ENCODE results near the gene RWDD1.
"Not testable (repeated sequence)": the region's sequence is repeated elsewhere in the genome, so short reads cannot be mapped to it uniquely, and the experiment has no call there.

The RWDD1 gene

DNA sequence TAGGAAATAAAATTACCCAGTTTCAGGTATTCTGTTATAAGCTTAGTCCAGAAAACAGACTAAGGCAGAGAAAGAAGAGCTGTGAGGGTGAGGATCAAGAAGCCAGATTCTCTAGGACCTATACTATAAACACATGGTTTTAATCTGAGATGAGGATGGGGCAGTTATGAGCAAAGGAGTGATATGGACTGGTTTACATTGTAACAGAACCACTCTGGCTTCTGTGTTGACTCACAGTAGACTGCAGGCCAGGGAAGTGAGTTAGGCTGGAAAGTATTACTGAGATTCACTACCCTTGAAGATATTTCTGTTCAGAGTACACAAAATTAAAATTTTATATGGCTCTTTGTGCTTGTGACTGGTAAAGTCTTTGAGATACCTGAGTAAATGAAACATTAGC is 3.2 kb upstream of the RWDD1 start:
- Mint-ChIP-seq H3K9me3 (no peaks in the 10 kb centered on the region), H3K27ac (no peak overlapping the region), H3K4me1 (ENCODE audit: low read depth) (peaks cover 19% of the 10 kb centered on the region), H3K36me3 (ENCODE audit: low read depth) (no peaks in the 10 kb centered on the region), H3K4me3 (no peak overlapping the region), H3K27me3 (ENCODE audit: low read depth) (peaks cover 17% of the 10 kb centered on the region)

DNA sequence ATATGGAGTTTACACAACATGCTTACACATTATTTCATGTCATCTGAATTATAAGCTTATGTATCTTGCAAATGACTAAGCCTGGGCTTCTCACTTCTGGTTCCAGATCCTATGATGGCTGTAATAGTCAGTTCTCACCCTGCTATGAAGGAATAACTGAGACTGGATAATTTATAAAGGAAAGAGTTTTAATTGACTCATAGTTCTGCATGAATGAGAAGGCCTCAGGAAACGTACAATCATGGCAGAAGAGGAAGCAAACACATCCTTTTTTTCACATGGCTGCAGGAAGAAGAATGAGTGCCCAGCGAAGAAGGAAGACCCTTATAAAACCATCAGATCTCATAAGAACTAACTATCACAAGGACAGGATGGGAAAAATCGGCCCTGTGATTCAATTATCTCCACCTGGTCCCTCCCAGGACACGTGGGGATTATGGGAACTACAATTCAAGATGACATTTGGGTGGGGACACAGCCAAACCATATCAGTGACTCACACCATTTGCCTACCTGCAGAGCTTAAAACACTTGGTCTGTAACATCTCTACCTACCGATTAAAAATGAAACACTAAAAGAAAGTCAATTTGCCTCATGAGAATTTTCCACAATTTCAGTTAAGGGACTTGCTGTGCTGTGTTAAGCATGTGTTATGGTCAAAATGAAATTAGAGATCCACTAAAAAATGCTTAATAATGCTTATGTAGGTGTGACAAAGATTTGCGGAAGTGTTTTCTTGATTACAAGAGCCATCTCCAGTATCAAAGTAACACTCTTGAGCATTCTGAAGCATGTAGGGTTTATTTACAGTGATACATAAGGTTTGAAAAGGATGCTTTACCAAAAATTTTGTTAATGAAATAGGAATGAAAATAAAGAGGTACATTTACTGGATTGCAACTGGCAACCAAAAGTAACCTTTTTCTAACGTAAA is 2.2 kb upstream of the RWDD1 start:
- H3K4me3 Mint-ChIP-seq: no peak overlapping the region
- H3K36me3 Mint-ChIP-seq (ENCODE audit: low read depth): peaks cover 5% of the 10 kb centered on the region
- H3K4me1 Mint-ChIP-seq (ENCODE audit: low read depth): peaks cover 26% of the 10 kb centered on the region
- H3K27me3 Mint-ChIP-seq (ENCODE audit: low read depth): peaks cover 13% of the 10 kb centered on the region
- no peak overlapping the region for H3K27ac Mint-ChIP-seq
- H3K9me3 Mint-ChIP-seq: no peaks in the 10 kb centered on the region

DNA sequence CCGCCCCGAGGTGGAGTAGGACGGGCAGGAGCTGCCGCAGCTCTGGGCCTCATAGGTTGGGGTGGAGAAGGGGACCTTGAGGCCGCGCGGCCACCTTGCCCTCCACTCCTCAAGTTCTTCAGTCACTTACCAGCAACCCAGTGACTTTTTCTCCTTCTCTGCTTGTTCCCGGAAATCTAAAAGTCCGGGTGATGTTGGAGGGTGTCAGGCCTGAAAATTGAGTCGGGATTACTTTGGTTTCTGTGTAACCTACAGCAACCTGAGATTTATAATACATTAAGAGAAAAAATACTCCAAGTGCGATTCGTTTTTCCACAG is 338 bp downstream of the RWDD1 start:
- Mint-ChIP-seq H3K4me1 (ENCODE audit: low read depth) (peaks cover 28% of the 10 kb centered on the region), H3K4me3 (peak overlapping the region; percentile 98), H3K27me3 (ENCODE audit: low read depth) (no peaks in the 10 kb centered on the region), H3K27ac (peak overlapping the region; percentile 93), H3K9me3 (no peaks in the 10 kb centered on the region), H3K36me3 (ENCODE audit: low read depth) (peaks cover 17% of the 10 kb centered on the region)

DNA sequence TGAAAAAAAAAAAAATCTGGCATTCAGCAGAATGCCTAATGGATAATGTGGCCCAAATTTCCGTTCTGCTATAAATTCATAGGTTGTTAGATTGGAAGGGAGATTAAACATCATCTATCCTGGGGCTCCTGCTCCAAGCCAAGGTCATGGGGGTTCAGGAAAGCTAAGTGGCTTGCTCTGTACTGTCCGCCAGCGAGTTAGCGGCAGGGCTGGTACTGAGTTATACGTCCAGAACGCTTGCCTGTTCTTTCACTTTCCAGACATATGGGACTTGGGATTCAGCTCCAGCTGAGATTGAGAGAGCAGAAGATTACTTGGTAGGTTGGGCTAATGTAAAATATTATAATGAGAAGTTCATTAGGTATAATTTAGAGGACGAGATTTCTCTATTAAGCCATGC is 858 bp downstream of the RWDD1 start:
- Mint-ChIP-seq H3K27ac (peak overlapping the region; percentile 93), H3K36me3 (ENCODE audit: low read depth) (peaks cover 18% of the 10 kb centered on the region), H3K27me3 (ENCODE audit: low read depth) (no peaks in the 10 kb centered on the region), H3K4me1 (ENCODE audit: low read depth) (peaks cover 29% of the 10 kb centered on the region), H3K9me3 (no peaks in the 10 kb centered on the region), H3K4me3 (peak overlapping the region; percentile 98)

DNA sequence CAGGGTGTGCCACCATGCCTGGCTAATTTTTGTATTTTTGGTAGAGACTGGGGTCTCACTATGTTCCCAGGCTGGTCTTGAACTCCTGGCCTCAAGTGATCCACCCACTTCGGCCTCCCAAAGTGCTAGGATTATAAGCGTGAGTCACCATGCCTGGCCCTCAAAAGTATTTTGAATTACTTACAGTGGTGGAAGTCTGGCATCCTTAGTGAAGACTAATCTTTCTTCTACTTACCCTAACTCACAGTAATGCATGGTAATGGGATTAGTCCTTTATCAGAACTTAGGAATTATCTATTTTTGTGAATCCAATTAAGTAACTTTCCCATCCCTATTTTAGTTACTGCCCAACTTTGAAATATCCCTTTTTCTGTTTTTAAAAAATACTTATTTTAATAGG is 3.9 kb downstream of the RWDD1 start:
- H3K27ac Mint-ChIP-seq: no peak overlapping the region
- H3K27me3 Mint-ChIP-seq (ENCODE audit: low read depth): no peaks in the 10 kb centered on the region
- no peak overlapping the region for H3K4me3 Mint-ChIP-seq
- H3K9me3 Mint-ChIP-seq: no peaks in the 10 kb centered on the region
- H3K4me1 Mint-ChIP-seq (ENCODE audit: low read depth): peaks cover 33% of the 10 kb centered on the region
- peaks cover 23% of the 10 kb centered on the region for H3K36me3 Mint-ChIP-seq (ENCODE audit: low read depth)

DNA sequence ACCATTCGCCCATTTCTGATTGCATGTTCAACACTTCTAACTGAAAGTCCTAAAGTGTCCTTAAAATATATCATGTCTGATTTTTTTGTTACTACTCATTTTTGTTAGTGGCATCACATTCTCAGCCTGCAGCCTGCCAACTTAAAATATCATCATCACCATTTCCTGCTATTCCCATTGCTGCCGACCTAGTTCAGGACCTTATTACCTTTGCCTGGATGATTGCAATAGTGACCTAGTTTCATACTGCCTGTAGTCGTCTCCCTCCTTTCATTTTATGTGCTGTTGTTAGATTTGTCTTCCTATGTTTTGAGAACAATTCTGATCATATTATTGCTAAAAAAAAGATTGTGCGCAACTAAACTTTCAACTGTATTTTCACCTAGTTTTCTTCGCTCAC is 6.2 kb downstream of the RWDD1 start:
- Mint-ChIP-seq H3K27ac (no peak overlapping the region), H3K36me3 (ENCODE audit: low read depth) (peaks cover 28% of the 10 kb centered on the region), H3K4me1 (ENCODE audit: low read depth) (peaks cover 26% of the 10 kb centered on the region), H3K27me3 (ENCODE audit: low read depth) (no peaks in the 10 kb centered on the region), H3K4me3 (no peak overlapping the region), H3K9me3 (no peaks in the 10 kb centered on the region)

DNA sequence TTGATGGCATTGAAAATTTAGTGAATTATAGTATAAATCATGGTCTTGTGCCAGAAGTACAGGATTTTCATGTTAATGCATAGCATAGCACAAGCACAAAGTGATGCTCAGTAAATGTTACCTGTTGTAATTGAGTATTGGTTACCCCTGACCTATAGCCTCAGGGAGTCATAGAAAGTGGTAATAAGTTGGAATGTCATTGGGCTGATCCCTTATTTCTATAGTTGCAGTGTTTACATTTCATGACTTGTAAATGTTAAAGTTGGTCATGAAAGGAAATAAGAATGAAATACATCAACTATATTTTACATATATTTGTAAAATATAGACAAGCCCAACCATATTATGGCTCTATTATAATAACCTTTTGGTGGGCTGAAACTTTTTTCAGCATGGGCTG is 7.0 kb downstream of the RWDD1 start:
- no peak overlapping the region for H3K4me3 Mint-ChIP-seq
- peaks cover 30% of the 10 kb centered on the region for H3K36me3 Mint-ChIP-seq (ENCODE audit: low read depth)
- H3K27me3 Mint-ChIP-seq (ENCODE audit: low read depth): no peaks in the 10 kb centered on the region
- no peaks in the 10 kb centered on the region for H3K9me3 Mint-ChIP-seq
- peaks cover 19% of the 10 kb centered on the region for H3K4me1 Mint-ChIP-seq (ENCODE audit: low read depth)
- no peak overlapping the region for H3K27ac Mint-ChIP-seq

DNA sequence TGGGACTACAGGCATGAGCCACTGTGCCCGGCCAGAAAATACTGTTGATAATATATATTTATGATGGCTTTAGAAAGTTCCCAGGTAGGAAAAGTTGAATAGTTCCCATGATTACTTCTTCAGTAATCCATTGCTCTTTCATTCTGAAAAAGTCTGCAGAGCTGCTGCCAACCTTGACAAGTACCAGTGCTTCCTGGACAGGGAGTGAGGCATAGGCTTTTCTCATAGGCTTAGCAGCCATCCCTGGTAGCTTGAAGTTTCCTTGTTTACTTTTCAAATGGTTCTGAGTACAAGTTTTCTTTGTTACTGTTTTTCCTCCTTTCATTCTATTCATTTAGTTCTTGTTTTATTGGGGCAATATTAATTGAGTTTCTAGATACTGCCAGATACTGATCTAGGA is 7.8 kb downstream of the RWDD1 start:
- Mint-ChIP-seq H3K36me3 (ENCODE audit: low read depth) (peaks cover 24% of the 10 kb centered on the region), H3K27me3 (ENCODE audit: low read depth) (no peaks in the 10 kb centered on the region), H3K4me3 (no peak overlapping the region), H3K27ac (no peak overlapping the region), H3K4me1 (ENCODE audit: low read depth) (peaks cover 12% of the 10 kb centered on the region), H3K9me3 (no peaks in the 10 kb centered on the region)

DNA sequence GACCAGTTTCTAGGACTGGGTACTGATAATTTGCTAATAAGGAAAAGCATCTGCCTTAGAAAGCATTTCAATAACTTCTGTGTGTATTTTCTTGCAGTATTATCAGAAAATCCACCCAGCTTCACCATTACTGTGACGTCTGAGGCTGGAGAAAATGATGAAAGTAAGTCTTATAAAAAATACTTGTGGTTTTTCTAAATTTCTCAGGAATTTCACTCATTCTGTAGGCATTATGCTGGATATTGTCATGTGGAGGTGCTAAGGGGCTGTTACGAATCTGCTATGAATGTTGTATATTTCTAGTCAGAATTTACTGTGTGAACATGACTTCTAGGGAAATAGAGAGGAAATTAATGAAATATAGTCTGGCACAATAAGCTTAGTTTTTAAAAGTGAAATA is 8.9 kb downstream of the RWDD1 start:
- Mint-ChIP-seq H3K27ac (no peak overlapping the region), H3K4me1 (ENCODE audit: low read depth) (peaks cover 10% of the 10 kb centered on the region), H3K9me3 (no peaks in the 10 kb centered on the region), H3K4me3 (no peak overlapping the region), H3K36me3 (ENCODE audit: low read depth) (peaks cover 27% of the 10 kb centered on the region), H3K27me3 (ENCODE audit: low read depth) (no peaks in the 10 kb centered on the region)

DNA sequence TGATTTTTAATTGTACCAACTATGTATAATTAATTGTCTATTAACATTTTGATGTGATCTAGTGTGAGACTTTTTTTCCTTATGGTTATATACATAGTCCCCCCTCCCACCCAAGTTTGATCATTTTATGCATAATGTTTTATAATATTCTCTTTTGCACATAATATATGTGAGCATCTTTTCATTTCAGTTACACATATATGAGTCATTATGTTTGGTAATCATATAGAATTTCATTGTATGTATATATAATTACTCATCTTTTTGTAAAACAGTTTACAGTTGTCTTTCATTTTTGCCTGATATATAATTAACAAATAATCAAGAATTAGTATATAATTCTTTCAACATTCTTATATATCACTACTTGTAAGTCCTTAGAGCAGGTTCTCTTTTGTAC is 15.0 kb downstream of the RWDD1 start:
- Mint-ChIP-seq H3K27ac (no peak overlapping the region), H3K4me1 (ENCODE audit: low read depth) (no peaks in the 10 kb centered on the region), H3K27me3 (ENCODE audit: low read depth) (no peaks in the 10 kb centered on the region), H3K4me3 (no peak overlapping the region), H3K9me3 (no peaks in the 10 kb centered on the region), H3K36me3 (ENCODE audit: low read depth) (peaks cover 31% of the 10 kb centered on the region)

DNA sequence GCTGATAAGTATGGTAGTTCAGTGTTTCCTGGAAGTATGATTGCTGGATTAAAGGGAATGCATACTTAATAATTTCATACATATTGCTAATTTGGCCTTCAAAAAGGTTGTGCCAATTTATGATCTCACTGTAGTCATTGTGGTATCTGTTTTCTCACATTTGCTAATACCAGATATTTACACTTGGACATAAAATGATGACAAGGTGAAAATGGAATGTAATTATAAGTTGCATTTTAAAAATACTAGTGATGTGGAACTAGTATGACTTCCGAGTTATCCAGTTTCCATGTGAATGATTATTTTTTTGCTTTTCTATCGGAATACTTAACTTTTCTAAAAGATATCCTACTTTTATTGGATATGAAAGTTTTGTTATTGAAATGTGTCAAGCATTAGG is 15.4 kb downstream of the RWDD1 start:
- no peaks in the 10 kb centered on the region for H3K27me3 Mint-ChIP-seq (ENCODE audit: low read depth)
- H3K4me3 Mint-ChIP-seq: no peak overlapping the region
- no peaks in the 10 kb centered on the region for H3K4me1 Mint-ChIP-seq (ENCODE audit: low read depth)
- no peak overlapping the region for H3K27ac Mint-ChIP-seq
- peaks cover 33% of the 10 kb centered on the region for H3K36me3 Mint-ChIP-seq (ENCODE audit: low read depth)
- H3K9me3 Mint-ChIP-seq: no peaks in the 10 kb centered on the region

DNA sequence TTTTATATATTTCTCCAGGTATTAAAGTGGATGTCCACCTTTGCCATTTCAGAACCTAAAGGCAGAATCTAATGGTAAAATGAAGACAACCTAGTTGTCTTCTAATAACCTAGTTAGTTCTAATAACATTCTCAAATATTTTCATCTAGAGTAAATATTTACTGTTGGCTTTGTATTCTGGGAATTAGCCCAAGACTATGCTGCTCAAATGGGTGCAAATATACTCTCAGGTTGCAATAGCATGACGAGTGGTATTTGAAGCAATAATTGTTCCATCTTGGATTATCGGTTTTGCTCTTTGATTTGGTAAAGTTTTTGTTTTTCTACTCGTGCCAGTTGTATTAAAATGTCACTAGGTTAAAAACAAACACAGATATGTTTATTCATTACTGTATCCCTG is 23.9 kb downstream of the RWDD1 start:
- H3K9me3 Mint-ChIP-seq: no peaks in the 10 kb centered on the region
- no peak overlapping the region for H3K4me3 Mint-ChIP-seq
- H3K36me3 Mint-ChIP-seq (ENCODE audit: low read depth): peaks cover 33% of the 10 kb centered on the region
- no peaks in the 10 kb centered on the region for H3K27me3 Mint-ChIP-seq (ENCODE audit: low read depth)
- no peak overlapping the region for H3K27ac Mint-ChIP-seq
- H3K4me1 Mint-ChIP-seq (ENCODE audit: low read depth): no peaks in the 10 kb centered on the region

DNA sequence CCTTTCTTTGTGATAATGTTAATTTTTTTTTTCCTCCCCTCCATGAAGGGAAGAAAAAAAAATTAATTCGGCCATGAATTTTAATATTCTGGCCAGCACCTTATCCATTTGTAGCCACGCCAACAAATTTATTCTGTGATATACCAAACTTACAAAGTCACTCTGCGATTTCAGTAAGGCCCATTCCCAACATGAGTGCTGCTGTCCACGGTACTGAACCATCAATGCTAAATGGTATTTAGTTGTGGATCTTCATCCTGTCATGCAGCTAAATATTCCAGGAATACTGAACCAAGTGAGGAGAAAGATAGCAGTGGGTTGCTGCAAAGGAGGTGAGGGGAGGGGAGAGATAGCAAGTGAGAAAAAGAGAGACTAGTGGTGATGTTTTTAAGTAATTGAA is 25.5 kb downstream of the RWDD1 start:
- Mint-ChIP-seq H3K36me3 (ENCODE audit: low read depth) (peaks cover 27% of the 10 kb centered on the region), H3K9me3 (no peaks in the 10 kb centered on the region), H3K27me3 (ENCODE audit: low read depth) (no peaks in the 10 kb centered on the region), H3K4me1 (ENCODE audit: low read depth) (no peaks in the 10 kb centered on the region), H3K27ac (no peak overlapping the region), H3K4me3 (no peak overlapping the region)

DNA sequence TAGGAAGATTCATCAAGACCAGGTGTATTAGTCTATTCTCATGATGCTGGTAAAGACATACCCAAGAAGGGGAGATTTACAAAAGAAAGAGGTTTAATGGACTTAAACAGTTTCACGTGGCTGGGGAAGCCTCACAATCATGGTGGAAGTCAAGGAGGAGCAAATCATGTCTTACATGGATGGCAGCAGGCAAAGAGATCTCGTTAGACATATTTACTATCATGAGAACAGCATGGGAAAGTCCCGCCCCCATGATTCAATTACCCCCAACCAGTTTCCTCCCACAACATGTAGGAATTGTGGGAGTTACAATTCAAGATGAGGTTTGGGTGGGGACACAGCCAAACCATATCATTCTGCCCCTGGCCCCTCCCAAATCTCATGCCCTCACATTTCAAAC is 32.6 kb downstream of the RWDD1 start:
- not testable (repeated sequence) for H3K4me1 Mint-ChIP-seq (ENCODE audit: low read depth); H3K27me3 Mint-ChIP-seq (ENCODE audit: low read depth); H3K27ac Mint-ChIP-seq; H3K4me3 Mint-ChIP-seq; H3K9me3 Mint-ChIP-seq; H3K36me3 Mint-ChIP-seq (ENCODE audit: low read depth)

DNA sequence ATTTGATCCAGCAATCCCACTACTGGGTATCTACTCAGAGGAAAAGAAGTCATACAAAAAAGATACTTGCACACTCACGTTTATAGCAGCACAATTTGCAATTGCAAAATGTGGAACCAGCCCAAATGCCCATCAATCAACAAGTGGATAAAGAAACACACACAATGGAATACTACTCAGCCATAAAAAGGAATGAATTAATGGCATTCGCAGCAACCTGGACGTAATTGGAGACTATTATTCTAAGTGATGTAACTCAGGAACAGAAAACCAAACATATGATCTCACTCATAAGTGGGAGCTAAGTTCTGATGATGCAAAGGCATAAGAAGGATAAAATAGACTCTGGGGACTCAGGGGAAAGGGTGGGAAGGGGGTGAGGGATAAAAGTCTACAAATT is 33.6 kb downstream of the RWDD1 start:
- not testable (repeated sequence) for H3K27me3 Mint-ChIP-seq (ENCODE audit: low read depth); H3K4me3 Mint-ChIP-seq; H3K9me3 Mint-ChIP-seq; H3K27ac Mint-ChIP-seq; H3K4me1 Mint-ChIP-seq (ENCODE audit: low read depth); H3K36me3 Mint-ChIP-seq (ENCODE audit: low read depth)

DNA sequence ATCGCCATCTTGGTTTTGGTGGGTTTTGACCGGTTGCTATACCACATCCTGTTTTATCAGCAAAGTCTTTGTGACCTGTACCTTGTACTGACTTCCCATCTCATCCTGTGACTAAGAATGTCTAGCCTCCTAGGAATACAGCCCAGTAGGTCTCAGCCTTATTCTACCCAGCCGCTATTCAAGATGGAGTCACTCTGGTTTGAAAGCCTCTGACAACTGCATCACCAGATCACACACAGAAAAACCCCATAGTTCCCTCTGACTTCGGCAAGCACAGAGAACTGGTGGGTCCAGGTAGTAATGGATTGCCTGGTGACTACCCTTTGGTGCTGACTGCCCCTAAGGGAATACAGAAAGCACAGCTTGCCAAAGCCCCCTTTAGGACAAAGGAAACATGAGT is 34.6 kb downstream of the RWDD1 start:
- H3K27ac Mint-ChIP-seq: no peak overlapping the region
- H3K9me3 Mint-ChIP-seq: peaks cover 4% of the 10 kb centered on the region
- H3K4me3 Mint-ChIP-seq: no peak overlapping the region
- peaks cover 3% of the 10 kb centered on the region for H3K36me3 Mint-ChIP-seq (ENCODE audit: low read depth)
- H3K27me3 Mint-ChIP-seq (ENCODE audit: low read depth): peaks cover 7% of the 10 kb centered on the region
- H3K4me1 Mint-ChIP-seq (ENCODE audit: low read depth): no peaks in the 10 kb centered on the region

Data from T-helper 1 cell treated with Interleukin-12 subunit alpha and Interleukin-12 subunit beta and Interleukin-4 antibody, amounts not matched to agents 30 μg/mL and 1 μg/mL, for 36 hours (primary cell).